Dendritic cell treated with granulocyte-macrophage colony-stimulating factor and Interleukin-4, amounts not matched to agents 40 ng/mL and 50 ng/mL, for 4 days (primary cell): ENCODE data around the gene SURF4.
A peak's percentile ranks its signal among the peaks of the same experiment; 100 is the strongest.
"Not testable (repeated sequence)": the region's sequence is repeated elsewhere in the genome, so short reads cannot be mapped to it uniquely, and the experiment has no call there.

Experiments
- H3K27ac Mint-ChIP-seq: one replicate; pipeline ENCODE4 v1.8.0; 2022; ENCODE audit warnings: mild to moderate bottlenecking, mixed read lengths
- H3K27me3 Mint-ChIP-seq: one replicate; pipeline ENCODE4 v1.8.0; 2022; ENCODE audit warnings: mild to moderate bottlenecking, mixed read lengths
- H3K36me3 Mint-ChIP-seq: one replicate; pipeline ENCODE4 v1.8.0; 2022; ENCODE audit warnings: low read depth, mixed read lengths
- H3K4me1 Mint-ChIP-seq: one replicate; pipeline ENCODE4 v1.8.0; 2022; ENCODE audit warnings: low read depth, mixed read lengths
- H3K4me3 Mint-ChIP-seq: one replicate; pipeline ENCODE4 v1.8.0; 2022; ENCODE audit warnings: mild to moderate bottlenecking, moderate library complexity, mixed read lengths
- H3K9me3 Mint-ChIP-seq: one replicate; pipeline ENCODE4 v1.8.0; 2022; ENCODE audit warnings: mixed read lengths
- intact Hi-C: fragments of 100-400 bp; cut with micrococcal nuclease; formaldehyde crosslinking; loops from one replicate; pipeline ENCODE4 v1.15.0; 2022

Gene SURF4

DNA sequence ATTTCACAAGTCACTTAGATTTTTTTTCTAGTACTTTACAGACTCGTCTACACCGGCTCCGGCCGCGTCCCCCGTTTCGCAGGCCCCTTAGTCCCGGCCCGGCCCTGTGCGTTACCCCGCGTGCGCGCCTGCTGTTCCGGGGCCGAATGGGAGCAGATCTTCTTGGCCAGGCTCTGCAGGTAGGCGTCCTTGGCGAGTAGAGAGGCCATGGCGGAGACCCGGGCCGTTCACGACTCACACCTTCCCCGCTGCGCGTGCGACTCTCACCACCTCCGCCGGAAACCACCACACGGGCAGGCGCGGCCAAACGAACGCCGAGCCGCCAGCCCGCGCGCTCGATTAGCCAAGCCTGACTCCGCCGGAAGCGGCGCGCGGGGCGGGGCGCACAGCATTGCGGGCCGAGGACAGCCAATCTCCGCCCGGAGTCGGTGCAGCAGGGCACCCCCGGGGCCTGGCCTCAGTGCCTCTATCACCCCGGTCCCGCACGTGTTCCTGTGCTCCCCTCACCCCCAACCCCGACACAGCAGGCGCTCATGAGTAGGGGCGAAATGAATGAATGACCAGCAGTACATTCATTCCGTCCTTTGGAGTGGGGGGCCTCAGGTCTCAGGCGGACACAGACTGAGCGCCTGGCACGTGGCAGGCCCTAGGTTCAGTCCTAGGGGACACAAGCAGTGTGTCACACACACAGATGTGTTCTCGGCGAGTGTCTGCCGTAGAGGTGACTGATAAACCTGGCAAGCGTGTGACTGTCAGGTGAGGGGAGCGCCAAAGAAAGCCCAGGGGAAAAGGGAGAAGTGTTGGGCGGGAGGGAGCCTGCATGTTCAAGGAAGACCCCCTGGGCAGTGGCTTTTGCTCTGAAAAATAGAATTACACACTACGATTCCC, 39.7 kb downstream of the SURF4 start, which contains the start of gene SURF6:
SURF6 (minus strand) TSS at position 265 of the 888 bp plus-strand sequence; CDS start at position 209, 56 bp downstream.
- peaks cover 91% of the 10 kb centered on the region for H3K4me1 Mint-ChIP-seq
- intact Hi-C loops: loop anchor here (1.0 kb wide), 1 partner anchor 12 kb away; the partner anchor contains the start of genes MED22 and RPL7A
- peaks cover 85% of the 10 kb centered on the region for H3K36me3 Mint-ChIP-seq
- H3K27ac Mint-ChIP-seq: peak within 1 kb of the TSS; percentile 92
- no peaks in the 10 kb centered on the region for H3K27me3 Mint-ChIP-seq
- no peaks in the 10 kb centered on the region for H3K9me3 Mint-ChIP-seq
- H3K4me3 Mint-ChIP-seq: peak within 1 kb of the TSS; percentile 97

DNA sequence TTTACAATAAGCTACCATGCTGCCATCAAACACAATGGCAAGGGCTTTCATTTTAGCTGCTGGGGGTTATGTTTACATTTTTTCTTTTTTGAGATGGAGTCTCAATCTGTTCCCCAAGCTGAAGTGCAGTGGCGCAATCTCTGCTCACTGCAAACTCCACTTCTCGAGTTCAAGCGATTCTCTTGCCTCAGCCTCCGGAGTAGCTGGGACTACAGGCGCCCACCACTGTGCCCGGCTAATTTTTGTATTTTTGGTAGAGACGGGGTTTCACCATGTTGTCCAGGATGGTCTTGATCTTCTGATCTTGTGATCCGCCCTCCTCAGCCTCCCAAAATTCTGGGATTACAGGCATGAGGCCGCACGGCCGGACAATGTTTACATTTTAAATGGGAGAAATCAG, 41.0 kb downstream of the SURF4 start:
- peak overlapping the region; percentile 97 for H3K4me3 Mint-ChIP-seq
- H3K9me3 Mint-ChIP-seq, intact Hi-C loops, H3K27me3 Mint-ChIP-seq: not testable (repeated sequence)
- peak overlapping the region; percentile 92 for H3K27ac Mint-ChIP-seq
- peaks cover 85% of the 10 kb centered on the region for H3K36me3 Mint-ChIP-seq
- H3K4me1 Mint-ChIP-seq: peaks cover 83% of the 10 kb centered on the region

DNA sequence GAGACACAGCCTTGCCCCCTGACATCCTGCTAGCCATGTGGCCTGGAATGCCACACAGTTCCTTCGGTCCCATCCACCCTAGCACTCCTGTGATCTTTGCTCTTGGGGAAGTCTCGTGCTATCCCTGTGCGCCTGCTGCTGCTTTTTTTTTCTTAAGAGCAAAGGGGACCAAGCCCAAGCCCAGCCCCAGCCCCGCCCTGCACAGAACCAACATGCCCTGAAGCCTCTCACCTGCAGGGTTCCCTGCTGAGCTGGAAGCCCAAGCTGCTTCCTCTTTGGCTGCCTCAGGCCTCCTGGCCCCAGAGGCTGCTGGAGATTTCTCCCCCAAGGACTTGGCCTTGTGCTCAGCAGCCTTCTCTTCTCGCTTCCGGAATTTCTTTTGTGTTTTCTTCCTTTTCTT, 41.7 kb downstream of the SURF4 start:
- Mint-ChIP-seq H3K27ac (no peak overlapping the region), H3K36me3 (peaks cover 80% of the 10 kb centered on the region), H3K9me3 (no peaks in the 10 kb centered on the region), H3K27me3 (no peaks in the 10 kb centered on the region), H3K4me3 (no peak overlapping the region), H3K4me1 (peaks cover 81% of the 10 kb centered on the region)
- intact Hi-C loops: no loop called here

DNA sequence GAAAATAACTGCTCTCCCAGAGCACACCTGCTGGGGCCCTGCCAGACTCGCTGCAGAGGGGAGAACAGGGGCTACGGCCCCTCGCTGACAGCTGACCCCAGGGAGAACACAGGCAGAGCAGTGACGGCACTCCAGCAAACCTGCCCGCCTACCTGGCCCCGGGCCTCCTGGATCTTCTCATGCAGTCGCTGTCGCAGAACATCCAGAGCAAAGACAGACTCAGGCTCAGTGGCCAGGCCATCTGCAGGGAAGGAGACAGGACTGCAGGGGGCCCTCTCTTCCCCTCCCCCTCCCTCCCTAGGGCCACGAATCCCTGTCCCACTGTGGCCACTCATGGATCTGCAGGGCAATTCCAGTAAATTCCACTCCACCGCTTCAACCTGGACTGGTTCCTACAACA, 42.3 kb downstream of the SURF4 start:
- no peaks in the 10 kb centered on the region for H3K9me3 Mint-ChIP-seq
- peaks cover 81% of the 10 kb centered on the region for H3K4me1 Mint-ChIP-seq
- no peak overlapping the region for H3K4me3 Mint-ChIP-seq
- H3K27me3 Mint-ChIP-seq: no peaks in the 10 kb centered on the region
- intact Hi-C loops: no loop called here
- H3K27ac Mint-ChIP-seq: no peak overlapping the region
- H3K36me3 Mint-ChIP-seq: peaks cover 79% of the 10 kb centered on the region

DNA sequence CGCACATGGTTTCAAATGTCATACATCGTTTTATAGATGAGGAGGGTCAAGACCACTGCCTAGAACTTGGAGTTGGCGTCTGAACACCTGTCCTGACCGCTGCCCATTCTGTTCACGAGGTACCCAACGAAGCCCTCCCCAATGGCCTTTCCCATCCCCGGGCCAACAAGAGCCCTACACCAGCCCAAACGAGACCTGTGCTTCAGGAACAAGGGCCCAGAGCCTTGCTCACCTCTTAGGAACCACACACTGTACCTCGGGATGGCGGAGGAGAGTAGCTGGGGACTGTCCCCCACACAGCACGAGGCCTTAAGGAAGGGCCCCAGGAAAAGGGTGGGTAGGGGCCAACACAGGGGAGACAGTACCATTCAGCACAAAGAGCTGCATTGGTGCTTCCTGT, 42.8 kb downstream of the SURF4 start:
- no peaks in the 10 kb centered on the region for H3K9me3 Mint-ChIP-seq
- H3K27me3 Mint-ChIP-seq: no peaks in the 10 kb centered on the region
- H3K4me1 Mint-ChIP-seq: peaks cover 78% of the 10 kb centered on the region
- peaks cover 79% of the 10 kb centered on the region for H3K36me3 Mint-ChIP-seq
- H3K4me3 Mint-ChIP-seq: no peak overlapping the region
- intact Hi-C loops: no loop called here
- peak overlapping the region; percentile 5 for H3K27ac Mint-ChIP-seq

DNA sequence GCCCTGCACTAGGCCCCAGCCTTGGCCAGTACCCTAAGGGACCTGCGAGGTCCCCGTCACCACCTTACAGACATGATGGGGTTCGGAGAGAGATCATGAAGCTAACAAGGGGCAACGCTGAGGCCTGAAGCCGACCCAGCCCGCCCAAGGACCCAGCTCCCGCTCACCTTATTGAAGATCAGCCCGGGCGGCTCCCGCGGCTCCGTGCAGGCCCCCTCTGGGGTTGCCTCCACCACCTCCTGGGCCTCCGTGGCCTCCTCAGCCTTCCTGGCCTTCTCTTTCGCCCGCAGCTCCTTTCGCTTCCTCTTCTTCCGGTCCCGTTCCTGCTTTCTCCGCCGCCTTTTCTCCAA, 43.5 kb downstream of the SURF4 start:
- H3K4me1 Mint-ChIP-seq: peaks cover 72% of the 10 kb centered on the region
- H3K36me3 Mint-ChIP-seq: peaks cover 74% of the 10 kb centered on the region
- intact Hi-C loops: no loop called here
- no peak overlapping the region for H3K4me3 Mint-ChIP-seq
- H3K27ac Mint-ChIP-seq: peak overlapping the region; percentile 5
- H3K27me3 Mint-ChIP-seq: no peaks in the 10 kb centered on the region
- no peaks in the 10 kb centered on the region for H3K9me3 Mint-ChIP-seq

DNA sequence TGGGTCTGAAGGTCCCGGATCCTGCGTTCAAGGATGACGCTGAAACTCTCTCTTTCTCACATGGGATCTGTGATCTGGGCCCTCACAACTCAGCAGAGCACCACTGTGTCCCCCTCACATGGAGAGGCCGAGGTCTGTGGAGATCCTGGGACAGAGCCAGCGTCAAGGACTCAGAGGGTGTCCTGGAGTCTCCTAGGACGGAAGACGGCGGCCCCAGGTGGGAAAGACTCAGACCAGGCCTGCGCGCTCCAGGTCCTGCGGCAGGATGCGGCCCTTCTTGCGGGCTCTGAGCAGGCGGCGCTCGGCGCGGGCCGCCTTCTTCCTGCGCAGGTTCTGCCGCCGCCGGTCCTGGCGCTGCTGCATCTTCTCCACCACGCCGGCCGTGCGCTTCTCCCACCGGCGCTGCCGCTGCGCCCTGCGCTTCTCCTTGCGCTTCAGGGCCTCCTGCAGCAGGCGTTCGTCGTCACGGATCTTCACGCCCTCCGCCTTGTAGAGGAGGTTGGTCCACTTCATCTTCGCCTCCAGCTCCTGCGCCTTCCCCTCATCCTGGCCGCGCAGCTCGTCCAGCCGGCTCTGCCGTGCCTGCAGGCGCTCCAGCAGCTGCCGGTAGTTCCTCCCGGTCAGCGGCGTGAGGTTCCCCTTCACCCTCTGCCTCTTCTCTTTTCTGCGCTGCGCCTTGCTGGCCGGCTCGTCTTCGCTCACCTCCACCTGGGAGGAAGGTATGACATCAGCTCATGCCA, 44.0 kb downstream of the SURF4 start:
- intact Hi-C loops: no loop called here
- Mint-ChIP-seq H3K27ac (peak overlapping the region; percentile 5), H3K9me3 (no peaks in the 10 kb centered on the region), H3K27me3 (no peaks in the 10 kb centered on the region), H3K36me3 (peaks cover 74% of the 10 kb centered on the region), H3K4me3 (no peak overlapping the region), H3K4me1 (peaks cover 67% of the 10 kb centered on the region)

DNA sequence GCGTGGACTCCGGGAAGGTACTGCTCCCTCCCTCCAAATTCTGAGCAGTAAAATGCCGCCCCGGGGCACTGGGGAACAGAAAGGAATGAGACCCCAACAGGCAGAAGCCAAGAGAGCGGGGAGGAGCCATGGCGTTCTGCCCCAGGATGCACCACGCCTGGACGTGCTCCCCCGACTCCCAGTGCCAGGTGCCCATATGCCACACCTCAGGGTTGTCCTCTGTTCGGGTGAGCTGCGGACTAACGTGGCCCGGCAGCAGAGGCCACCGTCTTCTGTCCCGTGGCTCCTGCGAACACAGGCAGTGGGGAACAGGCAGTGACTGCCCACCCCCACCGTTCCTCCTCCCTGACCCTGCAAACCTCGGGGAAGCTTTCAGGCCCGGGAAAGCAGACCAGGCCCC, 44.6 kb downstream of the SURF4 start:
- H3K36me3 Mint-ChIP-seq: peaks cover 71% of the 10 kb centered on the region
- no peaks in the 10 kb centered on the region for H3K27me3 Mint-ChIP-seq
- intact Hi-C loops: no loop called here
- no peak overlapping the region for H3K27ac Mint-ChIP-seq
- peaks cover 61% of the 10 kb centered on the region for H3K4me1 Mint-ChIP-seq
- no peak overlapping the region for H3K4me3 Mint-ChIP-seq
- H3K9me3 Mint-ChIP-seq: no peaks in the 10 kb centered on the region

DNA sequence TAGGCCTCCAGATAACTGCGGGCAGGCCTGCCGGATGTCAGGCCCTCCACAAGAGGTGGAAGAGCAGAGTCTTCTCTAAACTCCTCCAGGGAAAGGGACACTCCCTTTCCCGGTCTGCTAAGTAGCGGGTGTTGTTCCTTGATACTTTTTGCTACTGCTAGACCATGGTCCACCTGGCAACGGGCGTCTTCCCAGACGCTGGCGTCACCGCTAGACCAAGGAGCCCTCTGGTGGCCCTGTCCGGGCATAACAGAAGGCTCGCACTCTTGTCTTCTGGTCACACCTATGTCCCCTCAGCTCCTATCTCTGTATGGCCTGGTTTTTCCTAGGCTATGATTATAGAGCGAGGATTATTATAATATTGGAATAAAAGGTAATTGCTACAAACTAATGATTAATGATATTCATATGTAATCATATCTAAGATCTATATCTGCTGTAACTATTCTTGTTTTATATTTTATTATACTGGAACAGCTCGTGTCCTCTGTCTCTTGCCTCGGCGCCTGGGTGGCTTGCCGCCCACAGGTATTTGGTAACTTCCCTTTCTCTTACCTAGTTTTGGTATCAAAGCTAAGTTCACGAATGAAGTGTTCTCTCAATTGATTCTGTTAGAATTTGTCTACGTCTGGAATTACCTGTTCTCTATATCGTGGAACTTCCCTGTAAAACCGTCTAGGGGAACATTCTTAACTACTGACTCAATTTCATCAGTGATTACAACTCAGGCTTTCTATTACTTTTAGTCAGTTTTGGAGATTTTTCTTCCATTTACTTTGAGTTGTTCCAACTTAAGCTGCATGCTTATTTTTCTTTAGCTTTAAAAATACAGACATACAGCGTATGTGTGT, 46.3 kb downstream of the SURF4 start:
- not testable (repeated sequence) for H3K27me3 Mint-ChIP-seq, H3K9me3 Mint-ChIP-seq, H3K4me3 Mint-ChIP-seq, H3K27ac Mint-ChIP-seq
- Mint-ChIP-seq H3K36me3 (peaks cover 58% of the 10 kb centered on the region), H3K4me1 (peaks cover 49% of the 10 kb centered on the region)
- intact Hi-C loops: loop anchor here (5.0 kb wide), 1 partner anchor 142 kb away; no protein-coding TSS in a partner anchor

DNA sequence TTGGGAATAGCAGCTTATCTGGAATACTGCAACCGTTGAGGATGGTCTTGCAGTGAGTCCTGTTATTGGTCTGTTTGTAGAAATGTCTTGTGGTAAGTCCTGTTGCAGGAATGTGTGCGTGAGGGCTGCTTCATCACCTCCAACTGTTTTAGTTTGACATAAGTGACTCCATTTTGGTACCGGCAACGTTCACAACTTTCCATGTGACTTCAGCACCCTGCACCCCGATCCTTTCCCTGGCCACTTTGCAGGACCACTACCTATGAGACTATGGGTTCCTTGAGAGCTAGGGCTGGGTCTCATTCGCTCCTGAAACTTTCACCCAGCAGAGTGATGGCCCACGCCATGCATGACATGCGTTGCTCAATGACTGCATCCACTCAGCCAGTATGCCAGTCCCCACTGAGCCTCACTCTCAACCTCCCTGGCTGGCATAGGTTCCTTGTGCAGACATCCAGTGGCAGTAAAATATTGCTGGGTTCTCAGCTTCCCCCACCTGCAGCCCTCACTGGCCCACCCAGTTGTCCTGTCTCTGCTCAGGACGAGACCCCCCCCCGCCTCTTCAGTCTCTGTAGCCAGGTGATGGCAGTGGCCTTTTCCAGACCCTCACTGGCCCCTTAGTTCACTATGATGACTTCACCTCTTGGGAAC, 47.9 kb downstream of the SURF4 start:
- peaks cover 42% of the 10 kb centered on the region for H3K36me3 Mint-ChIP-seq
- H3K9me3 Mint-ChIP-seq: no peaks in the 10 kb centered on the region
- intact Hi-C loops: loop anchor here (5.0 kb wide), 1 partner anchor 141 kb away; no protein-coding TSS in a partner anchor
- H3K4me1 Mint-ChIP-seq: peaks cover 39% of the 10 kb centered on the region
- H3K4me3 Mint-ChIP-seq: no peak overlapping the region
- no peak overlapping the region for H3K27ac Mint-ChIP-seq
- H3K27me3 Mint-ChIP-seq: peaks cover 5% of the 10 kb centered on the region

DNA sequence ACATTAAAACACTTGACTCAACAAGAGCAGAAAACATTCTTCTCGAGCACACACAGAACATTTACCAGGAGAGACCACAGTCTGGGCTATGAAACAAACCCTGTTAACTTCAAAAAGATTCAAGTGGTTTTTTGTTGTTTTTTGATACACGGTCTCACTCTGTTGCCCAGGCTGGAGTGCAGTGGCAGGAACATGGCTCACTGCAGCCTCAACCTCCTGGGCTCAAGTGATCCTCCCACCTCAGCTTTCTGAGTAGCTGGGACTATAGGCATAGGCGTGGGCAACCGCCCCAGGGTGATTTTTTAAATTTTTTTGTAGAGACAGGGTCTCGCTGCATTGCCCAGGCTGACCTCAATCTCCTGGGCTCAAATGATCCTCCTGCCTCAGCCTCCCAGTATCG, 48.8 kb downstream of the SURF4 start:
- not testable (repeated sequence) for H3K27me3 Mint-ChIP-seq, H3K27ac Mint-ChIP-seq, H3K9me3 Mint-ChIP-seq, H3K4me3 Mint-ChIP-seq
- H3K4me1 Mint-ChIP-seq: peaks cover 30% of the 10 kb centered on the region
- intact Hi-C loops: loop anchor here (5.0 kb wide), 1 partner anchor 140 kb away; no protein-coding TSS in a partner anchor
- H3K36me3 Mint-ChIP-seq: peaks cover 33% of the 10 kb centered on the region

DNA sequence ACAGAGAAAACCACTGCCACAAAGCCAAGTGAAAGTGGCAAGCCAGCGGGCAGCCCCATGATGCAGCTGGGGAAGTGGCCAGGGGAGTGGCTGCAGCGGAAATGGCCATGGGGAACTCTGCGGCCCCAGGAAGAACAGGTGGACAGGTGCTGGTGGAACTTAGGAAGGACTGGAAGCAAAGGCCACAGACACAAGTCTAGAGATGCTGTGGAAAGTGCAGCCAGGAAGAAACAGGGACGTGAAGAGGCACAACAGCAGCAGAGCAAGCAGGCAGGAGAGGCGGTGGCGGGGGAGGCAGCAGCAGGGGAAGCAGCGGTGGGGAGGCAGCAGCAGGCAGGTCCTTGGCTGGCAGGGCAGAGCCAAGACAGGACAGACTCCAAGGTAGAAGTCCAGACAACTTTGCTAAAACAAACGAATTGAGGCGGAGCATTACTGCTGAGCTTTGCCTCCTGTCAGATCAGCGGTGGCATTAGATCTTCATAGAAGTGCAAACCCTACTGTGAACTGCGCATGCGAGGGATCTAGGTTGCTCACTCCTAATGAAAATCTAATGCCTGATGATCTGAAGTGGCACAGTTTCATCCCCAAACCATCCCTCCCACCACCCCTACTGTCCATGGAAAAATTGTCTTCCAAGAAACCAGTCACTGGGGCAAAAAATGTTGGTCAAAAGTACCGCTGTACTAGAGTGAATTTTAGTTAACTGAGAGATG, 51.7 kb downstream of the SURF4 start:
- Mint-ChIP-seq H3K9me3 (no peaks in the 10 kb centered on the region), H3K4me1 (peaks cover 12% of the 10 kb centered on the region)

DNA sequence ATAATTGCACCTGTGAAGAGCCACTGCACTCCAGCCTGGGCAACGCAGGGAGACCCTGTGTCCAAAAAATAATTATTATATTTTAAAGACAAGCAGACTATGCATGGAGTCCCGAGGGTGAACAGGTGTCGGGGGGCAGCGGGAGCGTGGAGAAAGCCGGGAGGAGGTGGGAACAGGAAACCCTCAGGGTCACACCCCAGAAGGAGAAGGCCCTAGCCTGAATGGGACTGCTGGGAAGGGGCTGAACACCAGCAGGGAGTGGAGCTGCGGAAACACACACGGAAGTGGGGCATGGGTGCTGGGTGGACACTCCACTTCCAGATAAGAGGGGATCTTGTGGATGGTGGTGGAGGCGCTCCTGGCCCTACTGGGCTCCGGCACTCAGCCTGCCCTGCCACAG, 52.6 kb downstream of the SURF4 start:
- intact Hi-C loops: no loop called here
- no peaks in the 10 kb centered on the region for H3K9me3 Mint-ChIP-seq
- H3K27me3 Mint-ChIP-seq: peaks cover 7% of the 10 kb centered on the region
- peaks cover 1% of the 10 kb centered on the region for H3K36me3 Mint-ChIP-seq
- H3K4me1 Mint-ChIP-seq: peaks cover 6% of the 10 kb centered on the region
- H3K27ac Mint-ChIP-seq: no peak overlapping the region
- no peak overlapping the region for H3K4me3 Mint-ChIP-seq

More for the DNA sequence above, 51.7 kb downstream of the SURF4 start:
- intact Hi-C loops: no loop called here
- Mint-ChIP-seq H3K4me3 (no peak overlapping the region), H3K27me3 (peaks cover 7% of the 10 kb centered on the region), H3K36me3 (peaks cover 9% of the 10 kb centered on the region), H3K27ac (peak overlapping the region; percentile 3)
